ENCODE data around the gene LAGE3.

LAGE3 gene

DNA sequence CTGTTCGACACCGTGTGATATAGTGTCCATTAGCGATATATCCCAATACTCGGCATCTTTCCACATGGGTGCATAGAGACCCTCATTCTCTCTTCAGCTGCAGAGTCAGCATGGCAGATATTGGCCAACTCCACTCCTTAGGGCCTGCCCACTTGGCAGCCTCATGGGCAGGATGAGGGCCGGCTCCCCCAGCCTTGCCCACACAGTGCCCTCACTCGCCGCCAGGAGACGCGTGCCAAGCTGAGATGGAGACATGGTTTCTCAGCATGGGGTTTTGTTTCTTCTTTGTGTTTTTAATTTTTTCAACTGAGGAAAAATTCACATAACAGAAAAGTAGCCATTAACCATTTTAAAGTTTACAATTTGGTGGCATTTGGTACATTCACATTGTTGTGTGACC is 26.3 kb downstream of the LAGE3 start:
- no peak for DNase-seq

DNA sequence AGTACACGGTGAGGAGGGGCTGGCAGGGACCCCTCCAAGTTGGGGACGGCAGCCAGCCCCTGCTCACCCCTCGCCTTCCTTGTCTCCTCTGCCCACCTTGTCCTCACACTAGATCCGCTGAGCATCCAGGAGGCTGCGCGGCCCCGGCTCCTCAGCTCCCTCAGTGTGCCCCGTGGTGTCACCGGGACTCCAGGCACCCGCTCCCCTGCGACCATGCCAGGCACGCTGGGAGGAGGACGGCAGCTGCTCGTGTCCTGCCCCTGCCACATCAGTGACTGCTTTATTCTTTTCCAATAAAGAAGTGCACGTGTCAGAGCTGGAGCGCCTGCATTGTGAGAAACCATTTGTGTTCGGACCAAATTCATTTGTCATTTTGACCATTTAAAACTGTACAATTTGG is 28.8 kb downstream of the LAGE3 start:
- DNase-seq = no peak

DNA sequence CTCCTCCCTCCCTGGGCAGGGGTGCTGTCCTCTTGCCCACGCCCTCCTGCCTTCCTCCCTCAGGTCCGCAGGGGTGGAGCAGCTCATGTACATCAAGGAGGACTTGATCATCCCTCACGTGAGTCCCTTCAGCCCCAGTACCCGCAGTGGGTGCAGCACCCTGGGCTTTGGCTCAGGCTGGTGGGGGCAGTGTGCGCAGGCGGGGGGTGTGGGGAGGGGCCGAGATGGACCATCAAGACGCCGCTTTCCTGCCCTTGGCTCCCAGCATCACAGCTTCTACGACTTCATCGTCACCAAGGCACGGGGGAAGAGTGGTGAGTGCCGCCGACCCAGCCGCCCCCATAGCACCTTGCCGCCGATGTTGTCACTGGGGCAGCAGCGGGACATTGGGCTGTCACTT is 29.5 kb downstream of the LAGE3 start:
- DNase-seq = no peak

DNA sequence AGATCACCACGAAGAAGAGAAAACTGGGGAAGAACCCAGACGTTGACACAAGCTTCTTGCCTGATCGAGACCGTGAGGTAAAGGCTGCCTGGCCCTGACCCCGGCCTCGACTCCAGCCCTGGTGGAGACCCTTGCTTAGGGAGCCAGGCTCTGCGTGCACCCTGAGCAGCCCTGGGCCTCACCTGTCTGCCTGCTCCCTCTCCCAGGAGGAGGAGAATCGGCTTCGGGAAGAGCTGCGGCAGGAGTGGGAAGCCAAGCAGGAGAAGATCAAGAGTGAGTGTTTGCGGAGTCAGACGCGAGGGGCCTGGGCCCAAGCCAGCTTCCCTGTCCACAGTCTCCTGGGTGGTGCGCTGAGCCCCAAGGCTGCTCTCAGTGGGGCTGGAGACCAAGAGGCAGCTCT is 30.6 kb downstream of the LAGE3 start:
- no peak for DNase-seq

DNA sequence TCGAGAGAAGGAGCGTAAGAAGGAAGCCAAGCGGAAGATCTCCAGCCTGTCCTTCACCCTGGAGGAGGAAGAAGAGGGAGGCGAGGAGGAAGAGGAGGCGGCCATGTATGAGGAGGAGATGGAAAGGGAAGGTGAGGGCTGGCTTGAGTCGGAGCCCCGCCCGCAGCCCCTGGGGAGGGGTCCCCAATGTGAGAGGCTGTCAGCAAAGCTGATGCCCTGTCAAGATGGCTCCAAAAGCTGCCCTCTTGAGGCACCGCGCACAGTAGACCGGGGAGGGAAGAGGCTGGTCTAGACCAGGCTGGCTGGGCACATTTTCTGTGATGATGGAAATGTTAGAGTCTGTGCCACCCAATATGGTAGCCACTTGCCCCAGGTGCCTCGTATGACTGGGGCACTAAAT is 32.7 kb downstream of the LAGE3 start:
- DNase-seq = no peak

DNA sequence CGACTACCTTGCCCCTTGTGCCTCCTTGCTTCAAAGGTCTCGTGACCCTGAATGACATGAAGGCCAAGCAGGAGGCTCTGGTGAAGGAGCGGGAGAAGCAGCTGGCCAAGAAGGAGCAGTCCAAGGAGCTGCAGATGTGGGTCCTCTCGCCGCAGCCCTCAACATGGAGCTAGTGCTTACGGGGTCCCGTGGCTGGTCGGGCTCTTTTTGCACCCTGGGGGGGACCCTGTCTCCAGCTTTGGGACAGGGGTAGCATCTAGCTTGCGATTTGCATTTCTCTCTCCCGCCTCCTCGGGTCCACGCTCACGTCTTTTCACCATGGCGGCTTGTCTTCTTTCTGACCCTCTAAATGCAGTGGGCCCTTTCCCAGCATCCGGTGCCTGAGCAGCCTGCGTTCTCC is 33.3 kb downstream of the LAGE3 start:
- DNase-seq = no peak

DNA sequence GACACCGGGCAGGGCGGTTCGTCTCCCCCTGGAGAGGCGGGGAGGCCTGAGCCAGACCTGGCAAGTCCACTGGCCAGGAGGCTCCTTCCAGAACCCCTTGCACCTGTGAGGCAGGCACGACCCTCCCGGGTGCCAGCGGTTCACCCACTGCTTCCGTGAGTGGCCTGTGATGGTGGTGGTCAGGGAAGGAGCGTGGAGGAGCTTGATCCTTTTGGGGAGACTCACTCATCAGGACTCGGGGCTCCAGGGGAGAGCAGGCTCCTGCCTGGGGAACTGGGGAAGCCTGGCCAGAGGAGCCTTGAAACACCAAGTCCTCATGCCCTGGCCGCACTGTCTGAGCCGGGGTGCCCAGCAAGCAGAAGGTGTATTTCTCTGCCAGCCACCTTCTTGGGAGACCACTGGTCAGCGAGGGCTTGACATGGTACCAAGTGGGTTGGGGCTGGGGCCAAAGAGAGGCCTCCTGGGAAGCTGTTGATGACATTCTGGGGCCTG is 34.3 kb downstream of the LAGE3 start:
- DNase-seq = no peak

DNA sequence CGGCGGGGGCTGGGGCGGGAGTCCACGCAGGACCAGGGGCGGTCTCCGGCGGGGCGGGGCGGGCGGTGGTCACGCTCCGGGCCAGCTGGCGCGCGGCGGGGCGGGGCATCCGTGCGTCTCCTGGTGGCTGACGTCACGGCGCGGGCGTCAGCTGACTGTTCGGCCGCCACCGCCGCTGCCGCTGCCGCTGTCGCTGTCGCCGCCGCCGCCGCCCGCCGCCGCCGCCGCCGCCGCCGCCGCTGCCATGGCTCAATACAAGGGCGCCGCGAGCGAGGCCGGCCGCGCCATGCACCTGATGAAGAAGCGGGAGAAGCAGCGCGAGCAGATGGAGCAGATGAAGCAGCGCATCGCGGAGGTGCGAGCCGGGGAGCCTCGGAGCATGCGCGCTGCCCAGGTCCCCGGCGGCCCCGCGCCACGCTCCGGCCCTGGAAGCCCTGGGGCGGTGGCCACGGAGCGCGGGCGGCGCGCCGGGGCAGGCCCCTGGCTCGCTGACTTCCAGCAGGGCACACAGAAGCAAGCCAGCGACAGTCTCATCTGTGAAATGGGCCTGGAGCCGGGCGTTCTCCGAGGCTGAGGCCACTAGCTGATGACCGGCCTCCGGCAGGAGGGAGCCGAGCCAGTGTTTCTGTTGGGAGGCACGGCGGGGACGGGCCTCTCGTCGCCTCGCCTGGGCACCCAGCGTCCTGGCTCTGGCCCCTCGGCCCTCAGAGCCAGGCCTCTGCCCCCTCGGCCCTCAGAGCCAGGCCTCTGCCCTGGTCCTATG is 34.9 kb downstream of the LAGE3 start, which contains the start of gene FAM50A:
FAM50A (plus strand) TSS at position 150 of the 763 bp plus-strand sequence; CDS start at position 245, 95 bp downstream.
- DNase-seq = peak; percentile 61

DNA sequence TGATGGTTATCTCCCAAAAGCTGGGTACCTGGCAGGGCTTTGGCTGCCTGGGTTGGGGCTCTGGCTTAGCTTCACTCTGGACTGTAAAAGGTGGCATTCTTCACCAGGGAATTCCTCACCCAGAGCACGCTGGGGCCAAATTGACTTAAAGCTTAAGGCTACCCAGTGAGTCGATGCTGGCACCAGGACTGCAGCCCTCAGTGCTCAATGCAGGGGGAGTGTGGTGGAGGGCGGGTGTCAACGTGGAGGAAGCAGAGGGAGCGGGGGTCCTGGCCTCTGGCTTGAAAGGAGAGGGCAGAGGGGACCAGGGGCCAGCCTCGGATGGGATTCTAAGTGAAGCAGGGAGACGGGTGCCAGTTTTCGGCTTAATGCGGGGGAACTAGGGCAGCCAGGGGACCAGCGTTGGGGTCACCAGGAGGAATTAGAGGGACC is 35.6 kb downstream of the LAGE3 start:
- no peak for DNase-seq

DNA sequence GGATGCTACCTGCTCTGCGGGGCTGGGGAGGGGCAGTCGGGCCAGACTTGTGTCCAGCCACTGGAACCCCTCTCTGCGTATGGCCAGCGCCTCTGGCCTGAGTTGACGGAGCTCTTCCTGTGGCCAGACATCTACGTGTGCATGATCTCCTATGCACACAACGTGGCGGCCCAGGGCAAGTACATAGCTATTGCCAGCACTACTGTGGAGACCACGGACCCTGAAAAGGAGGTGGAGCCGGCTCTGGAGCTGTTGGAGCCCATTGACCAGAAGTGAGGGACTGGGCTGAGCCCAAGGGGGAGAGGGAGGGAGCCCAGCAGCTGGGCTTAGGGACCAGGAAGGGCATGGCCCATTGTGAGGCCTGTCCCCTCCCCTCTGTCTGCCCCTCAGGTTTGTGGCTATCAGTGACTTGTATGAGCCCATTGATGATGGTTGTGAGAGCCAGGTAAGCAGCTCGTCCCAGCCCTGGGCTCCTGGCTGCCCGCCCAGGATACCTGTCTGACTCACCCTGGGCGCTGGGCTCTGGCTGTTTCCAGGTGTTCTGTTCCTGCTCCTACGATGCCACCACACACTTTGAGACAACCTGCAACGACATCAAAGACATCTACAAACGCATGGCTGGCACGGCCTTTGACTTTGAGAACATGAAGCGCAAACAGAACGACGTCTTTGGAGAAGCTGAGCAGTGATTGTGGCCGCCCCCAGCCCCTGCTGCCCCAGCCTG is 36.9 kb downstream of the LAGE3 start:
- no peak for DNase-seq

DNA sequence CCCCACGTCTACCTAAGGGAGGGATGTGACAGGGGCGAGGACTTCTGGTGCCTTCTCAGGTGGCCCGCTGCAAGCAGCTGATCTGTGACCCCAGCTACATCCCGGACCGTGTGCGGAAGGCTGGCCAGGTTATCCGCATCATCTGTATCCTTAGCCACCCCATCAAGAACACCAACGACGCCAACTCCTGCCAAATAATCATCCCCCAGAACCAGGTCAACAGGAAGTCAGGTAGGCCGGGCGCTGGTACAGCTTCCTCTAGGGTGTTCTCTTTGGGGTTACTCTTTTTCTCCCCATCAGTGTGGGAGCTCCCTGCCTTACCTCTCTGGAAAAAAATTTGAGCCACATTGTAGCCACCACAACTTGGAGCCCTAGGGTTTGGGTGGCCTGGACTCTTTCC is 37.5 kb downstream of the LAGE3 start:
- no peak for DNase-seq

DNA sequence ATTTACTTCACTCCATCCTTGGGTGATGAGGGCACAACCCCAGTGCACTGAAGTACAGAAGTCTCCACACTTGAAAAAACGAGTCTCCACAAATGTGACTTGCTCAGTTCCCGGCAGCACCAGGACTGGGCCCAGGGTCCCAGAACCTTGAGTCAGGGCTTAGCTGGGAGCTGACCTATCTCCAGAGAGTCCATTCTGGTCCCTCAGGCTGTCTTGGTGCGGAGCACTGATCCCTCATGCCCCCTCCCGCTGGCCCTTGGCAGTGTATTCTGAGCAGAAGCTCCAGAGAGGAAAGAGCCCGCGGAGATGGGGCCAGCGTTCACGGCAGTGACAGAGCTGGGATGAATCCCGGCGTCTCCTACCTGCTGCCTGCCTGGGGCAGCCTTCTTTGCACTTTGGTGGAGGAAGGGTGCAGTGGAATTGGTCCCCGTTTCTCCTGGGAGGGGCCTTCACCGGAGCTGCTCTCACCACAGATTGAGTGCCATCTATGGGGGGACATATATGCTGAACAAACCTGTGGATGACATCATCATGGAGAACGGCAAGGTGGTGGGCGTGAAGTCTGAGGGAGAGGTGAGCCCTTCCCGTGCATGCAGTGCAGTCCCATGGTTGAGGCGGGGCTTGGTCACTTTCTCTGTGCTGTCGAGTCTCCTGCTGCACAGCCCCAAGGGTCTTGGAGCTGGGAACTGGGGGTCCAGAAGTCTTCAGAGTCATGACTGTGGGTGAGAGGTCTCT is 38.3 kb downstream of the LAGE3 start:
- DNase-seq = no peak

DNA sequence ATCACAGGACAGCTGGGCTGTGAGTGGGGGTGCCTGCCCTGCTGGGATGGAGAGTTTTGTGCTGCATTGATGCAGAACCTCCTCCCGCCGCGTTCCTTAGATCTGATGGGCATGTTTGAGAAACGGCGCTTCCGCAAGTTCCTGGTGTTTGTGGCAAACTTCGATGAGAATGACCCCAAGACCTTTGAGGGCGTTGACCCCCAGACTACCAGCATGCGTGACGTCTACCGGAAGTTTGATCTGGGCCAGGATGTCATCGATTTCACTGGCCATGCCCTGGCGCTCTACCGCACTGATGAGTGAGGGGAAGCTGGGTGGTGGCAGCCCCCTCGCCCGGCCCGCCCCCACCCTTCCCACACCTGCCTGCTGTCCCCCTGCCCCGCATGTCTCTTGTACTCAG is 39.2 kb downstream of the LAGE3 start:
- DNase-seq = no peak

DNA sequence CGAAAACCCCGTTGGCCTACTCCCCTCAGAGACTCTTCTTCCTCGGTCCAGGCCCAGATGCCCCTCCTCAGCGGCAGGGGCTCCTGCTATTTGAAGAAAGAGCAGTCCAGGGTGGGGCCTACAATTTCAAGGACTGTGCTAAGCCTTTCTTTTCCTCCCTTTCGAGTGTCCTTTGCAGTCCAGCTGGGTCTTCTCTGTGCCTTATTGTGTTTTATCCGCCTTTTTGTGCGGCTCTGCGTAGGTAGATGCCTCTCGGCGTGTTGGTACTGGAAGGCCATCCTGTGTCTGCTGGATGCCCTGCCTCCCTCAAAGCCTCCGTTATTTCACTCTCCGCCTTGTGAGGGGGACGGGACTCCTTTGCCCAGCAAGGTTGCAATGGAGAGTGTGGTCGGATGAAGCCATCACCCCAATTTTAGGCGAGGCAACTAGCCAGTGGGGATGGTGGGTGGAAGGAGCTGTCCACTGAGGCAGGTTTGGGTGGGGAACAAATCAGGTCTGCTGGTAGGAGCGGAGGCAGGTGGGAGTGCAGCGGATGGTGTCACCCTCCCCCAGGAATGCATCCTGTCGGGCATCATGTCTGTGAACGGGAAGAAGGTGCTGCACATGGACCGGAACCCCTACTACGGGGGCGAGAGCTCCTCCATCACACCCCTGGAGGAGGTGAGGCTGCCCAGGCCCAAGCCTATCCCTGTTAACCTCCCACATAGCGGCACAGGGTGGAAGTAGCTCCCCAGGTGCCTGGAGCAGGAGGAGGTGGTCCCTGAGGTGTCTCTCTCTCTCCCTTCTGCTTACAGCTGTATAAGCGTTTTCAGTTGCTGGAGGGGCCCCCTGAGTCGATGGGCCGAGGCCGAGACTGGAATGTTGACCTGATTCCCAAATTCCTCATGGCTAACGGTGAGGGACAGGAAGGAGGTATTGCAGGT is 40.8 kb downstream of the LAGE3 start:
- no peak for DNase-seq

DNA sequence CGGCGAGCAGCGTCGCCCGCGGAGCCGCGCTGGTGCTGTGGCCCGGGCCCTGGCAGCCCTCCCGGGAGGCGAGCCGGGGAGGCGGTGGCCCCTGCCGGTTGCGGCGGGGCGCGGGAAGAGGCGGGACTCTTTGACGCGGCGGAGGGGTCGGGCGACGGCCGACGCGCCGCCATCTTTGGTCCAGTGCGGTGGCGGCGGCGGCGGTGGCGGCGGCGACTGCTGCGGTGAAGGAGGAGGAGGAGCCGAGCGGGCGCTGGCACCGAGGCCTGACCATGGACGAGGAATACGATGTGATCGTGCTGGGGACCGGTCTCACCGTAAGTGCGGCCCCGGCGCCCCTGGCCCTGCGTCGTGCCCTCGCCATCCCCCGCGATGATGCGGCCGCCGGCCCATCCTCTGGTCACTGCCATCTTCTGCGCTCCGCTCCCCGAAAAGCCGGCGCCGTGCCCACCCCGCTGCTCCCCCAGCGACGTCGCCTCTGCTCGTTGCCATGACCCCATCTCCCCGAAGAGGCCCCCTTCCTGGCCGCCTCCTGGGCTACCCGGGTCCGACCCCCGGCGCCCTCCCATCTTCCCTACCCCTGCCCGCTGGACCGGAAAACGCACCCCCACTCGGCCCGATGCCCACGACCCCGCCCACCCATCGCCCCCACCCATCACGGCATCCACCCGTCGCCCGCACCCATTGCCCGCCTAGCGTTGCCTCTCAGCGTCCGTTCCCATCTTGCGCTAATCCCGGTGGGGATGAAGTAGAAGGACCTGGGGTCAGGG is 41.9 kb downstream of the LAGE3 start, which contains the start of gene GDI1:
GDI1 (plus strand) TSS at position 172 of the 770 bp plus-strand sequence; CDS start at position 273, 101 bp downstream.
- peak; percentile 39 for DNase-seq

DNA sequence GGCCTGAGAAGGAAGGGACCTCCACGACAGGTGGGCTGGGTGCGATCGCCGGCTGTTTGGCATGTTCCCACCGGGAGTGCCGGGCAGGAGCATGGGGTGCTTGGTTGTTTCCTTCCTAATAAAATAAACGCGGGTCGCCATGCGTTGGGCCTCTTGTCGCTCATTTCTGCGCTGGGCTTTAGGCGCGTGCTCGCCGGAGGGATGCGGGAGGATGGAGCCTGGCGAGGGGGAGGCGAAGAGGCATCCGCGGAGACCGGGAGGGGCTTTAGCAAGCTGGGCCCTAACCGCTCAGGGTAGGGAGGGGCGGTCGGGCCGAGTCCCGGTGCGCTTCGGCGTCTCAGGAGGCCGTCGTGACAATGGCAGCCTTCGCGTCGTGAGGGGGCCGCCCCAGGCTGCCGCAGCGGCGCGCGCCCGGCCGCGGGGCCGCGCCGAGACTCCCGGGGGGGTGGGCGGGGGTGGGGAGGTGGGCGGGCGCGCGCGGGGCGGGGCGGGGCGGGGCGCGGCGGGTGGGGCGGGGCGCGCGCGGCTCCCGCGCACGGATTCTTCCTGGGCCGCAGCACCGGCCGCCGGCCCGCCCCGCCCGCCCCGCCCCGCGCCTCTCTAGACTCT is 42.6 kb downstream of the LAGE3 start:
- DNase-seq = peak; percentile 39

DNA sequence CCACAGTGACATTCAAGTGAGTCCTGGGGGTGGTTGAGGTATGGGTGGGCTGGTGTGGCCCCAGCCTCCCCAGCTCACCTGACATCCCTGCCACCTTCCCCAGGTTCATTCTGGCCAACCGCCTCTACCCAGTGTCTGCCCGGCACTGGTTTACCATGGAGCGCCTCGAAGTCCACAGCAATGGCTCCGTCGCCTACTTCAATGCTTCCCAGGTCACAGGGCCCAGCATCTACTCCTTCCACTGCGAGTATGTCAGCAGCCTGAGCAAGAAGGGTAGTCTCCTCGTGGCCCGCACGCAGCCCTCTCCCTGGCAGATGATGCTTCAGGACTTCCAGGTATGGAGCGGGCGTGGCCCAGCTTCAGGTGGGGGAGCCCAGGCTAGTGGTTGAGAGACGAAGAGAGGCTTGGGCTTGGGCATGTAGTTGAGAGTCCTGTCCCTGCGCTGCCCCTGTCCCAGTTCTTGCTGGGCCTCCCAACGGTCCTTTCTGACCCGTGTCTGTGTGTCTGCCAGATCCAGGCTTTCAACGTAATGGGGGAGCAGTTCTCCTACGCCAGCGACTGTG is 43.8 kb downstream of the LAGE3 start:
- no peak for DNase-seq

DNA sequence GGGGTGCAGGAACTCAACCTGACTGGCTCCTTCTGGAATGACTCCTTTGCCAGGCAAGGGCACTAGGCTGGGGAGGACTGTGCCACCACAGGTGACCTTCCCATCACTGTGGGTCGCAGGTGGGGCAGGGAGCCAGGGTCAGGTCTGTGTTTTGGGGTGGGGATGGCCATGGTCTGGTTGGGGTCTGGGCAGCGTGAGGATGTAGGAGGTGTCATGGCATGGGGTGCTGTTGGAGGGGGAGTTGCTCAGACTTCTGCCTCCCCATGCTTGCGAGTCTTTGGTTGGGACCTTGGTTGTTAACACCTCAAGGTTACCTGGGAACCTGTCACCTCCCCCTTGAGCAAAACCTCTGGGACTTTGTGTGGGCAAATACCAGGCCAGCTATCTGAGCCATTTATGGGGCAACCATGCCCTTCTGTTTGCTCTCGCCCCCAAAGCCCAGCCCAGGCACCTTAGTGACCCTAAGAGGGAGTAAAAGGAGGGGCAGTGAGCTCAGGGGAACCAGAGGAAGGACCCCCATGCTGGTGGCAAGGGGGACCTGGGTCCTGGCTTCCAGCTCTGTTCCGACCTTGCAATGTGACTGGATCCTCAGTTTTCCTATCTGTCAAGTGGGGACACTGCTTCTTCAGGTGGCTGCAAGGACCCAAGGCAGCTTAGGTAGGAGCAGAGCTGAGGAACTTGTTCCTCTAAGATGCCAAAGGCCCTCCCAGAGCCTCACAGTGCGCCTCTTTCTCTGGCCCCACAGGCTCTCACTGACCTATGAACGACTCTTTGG is 44.5 kb downstream of the LAGE3 start:
- DNase-seq = no peak

DNA sequence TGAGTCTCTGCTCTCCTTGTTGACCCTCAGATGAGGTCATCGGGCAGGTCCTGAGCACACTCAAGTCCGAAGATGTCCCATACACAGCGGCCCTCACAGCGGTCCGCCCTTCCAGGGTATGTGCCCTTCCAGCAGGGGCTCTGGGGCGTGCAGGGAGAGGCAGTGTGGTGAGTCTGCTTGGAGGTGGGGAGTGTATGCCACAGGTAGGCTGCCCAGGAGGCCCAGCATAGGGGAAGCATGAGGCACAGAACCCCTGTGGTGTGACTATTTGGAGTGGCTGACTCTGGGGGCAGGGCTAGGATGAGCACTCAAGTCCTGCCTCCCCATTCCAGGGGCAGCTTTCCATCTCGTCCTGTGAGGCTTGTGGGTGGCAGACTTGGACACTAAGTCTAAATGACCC is 45.5 kb downstream of the LAGE3 start:
- no peak for DNase-seq

DNA sequence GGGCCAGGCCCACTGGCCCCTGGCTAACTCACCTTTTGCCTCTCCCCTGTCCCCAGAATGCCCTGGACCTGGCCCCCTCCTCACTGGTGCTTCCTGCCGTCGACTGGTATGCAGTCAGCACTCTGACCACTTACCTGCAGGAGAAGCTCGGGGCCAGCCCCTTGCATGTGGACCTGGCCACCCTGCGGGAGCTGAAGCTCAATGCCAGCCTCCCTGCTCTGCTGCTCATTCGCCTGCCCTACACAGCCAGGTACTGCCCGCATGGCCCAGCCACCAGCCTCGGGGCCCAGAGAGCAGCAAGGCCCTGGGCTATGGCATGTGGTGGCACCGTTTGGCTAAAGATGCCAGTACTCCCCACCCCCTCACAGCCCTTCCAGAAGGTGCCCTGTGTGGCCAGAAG is 46.9 kb downstream of the LAGE3 start:
- no peak for DNase-seq

Data from NCI-H510A treated with DMSO at 0.1 percent for 48 hours (cell line).